NT2/D1 (cell line): Measurements from ENCODE around the gene TMEM240.

Experiments used
- SUZ12 ChIP-seq: IDR thresholded peaks from 2 replicates; pipeline ENCODE4 v1.6.1; 2011; ENCODE audit not compliant: insufficient read length, insufficient read depth; ENCODE audit errors: extremely low read depth
- YY1 ChIP-seq: IDR thresholded peaks from 2 replicates; pipeline ENCODE4 v1.6.1; 2011; ENCODE audit not compliant: insufficient read length, insufficient read depth
- ZNF274 ChIP-seq: IDR thresholded peaks from 2 replicates; pipeline ENCODE4 v1.6.1; 2011; ENCODE audit warnings: mild to moderate bottlenecking, low read depth, low read length

DNA sequence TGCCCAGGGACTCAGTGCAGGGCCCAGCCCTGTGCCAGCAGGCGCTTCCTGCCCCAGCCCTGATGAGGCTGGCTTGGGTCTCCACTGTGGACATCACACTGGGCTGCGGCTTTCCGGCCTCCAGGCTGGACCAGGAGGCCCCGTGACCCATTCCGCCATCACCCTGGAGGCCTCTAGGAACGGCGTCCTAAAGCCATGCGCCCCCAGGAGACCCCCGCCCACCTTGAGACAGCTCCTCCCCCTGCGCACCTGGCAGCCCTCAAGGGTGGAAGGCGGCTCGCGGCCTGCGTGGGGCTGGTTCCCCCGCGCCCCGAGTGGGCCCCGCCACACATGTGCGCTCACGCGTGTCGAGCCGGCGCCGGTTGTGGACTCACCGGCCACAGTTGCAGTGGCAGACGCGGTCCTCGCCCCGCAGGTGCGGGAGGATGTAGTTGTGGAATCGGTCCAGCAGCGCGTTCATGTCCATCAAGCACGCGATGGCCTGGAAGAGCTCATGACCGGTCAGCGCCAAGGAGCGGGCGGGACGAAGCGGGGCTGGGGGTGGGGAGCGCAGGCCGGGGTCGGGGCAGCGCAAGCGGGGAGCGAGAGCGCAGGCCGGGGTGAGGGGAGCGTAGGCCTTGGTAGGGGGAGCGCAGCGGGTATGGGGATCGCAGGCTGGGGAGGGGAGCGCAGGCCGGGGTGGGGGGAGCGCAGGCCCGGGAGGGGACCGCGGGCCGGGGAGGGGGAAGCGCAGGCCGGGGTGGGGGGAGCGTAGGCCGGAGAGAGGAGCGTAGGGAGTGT lies 924 bp downstream of the TMEM240 start:
- TF ChIP-seq ZNF274 (no peak), SUZ12 (no peak), YY1 (no peak)
